K562 (cell line): ENCODE results near the gene ALKBH3. TPM values are rescaled to one million over a fixed set of nuclear protein-coding genes. Genes with fewer than 3 reads are reported as not detected.
A peak's percentile ranks its signal among the peaks of the same experiment; 100 is the strongest.

Experiments used
- ATAC-seq: fragments of 200-7000 bp; cut with Tn5 transposase; 3 replicates; pipeline ENCODE4 v1.9.1; 2020; ENCODE audit warnings: moderate library complexity
- BruUV-seq: library from RNA; stranded (reverse); fragments of 400-500 nt; replicated peaks from 2 replicates; lab custom pipeline; 2021; lab: Mats Ljungman, UMichigan
- CTCF ChIA-PET: fragments of 300-600 bp; formaldehyde crosslinking; extraction: SDS; loops from one replicate; lab custom pipeline; 2021; ENCODE audit warnings: low intra/inter-chr PET ratio; lab: Yijun Ruan, JAX
- POLR2A ChIA-PET: fragments of 300-600, 350-650 bp; sonication (Branson Sonifier 250); formaldehyde crosslinking; extraction: SDS; loops from one replicate; lab custom pipeline; 2021; ENCODE audit warnings: antibody characterized with exemption, inconsistent platforms; lab: Yijun Ruan, JAX
- DNase-seq, 4 experiments: peaks; one replicate each; pipeline versions ENCODE4 v3.0.0 to v3.0.0-alpha.2; 2011 to 2018; ENCODE audit warnings: low spot score in 3 of 4, mixed read lengths in 3 of 4; ENCODE audit errors: extremely low read depth in 1 of 4
- FAIRE-seq: peaks from 2 replicates; lab custom pipeline; 2011; peaks lifted over from hg19 to GRCh38; lab: Jason Lieb, UNC
- H2AFZ ChIP-seq: 2 replicates; pipeline ENCODE4 v1.6.0; 2011; ENCODE audit warnings: low read depth, low read length, control low read depth, inconsistent platforms
- H3K27ac ChIP-seq: fragments of 200-600 bp; 3 replicates; pipeline ENCODE4 v1.8.0; 2011; ENCODE audit warnings: low read depth, mild to moderate bottlenecking, control low read depth, inconsistent platforms, low read length, moderate library complexity, mixed read lengths; ENCODE audit errors: extremely low read depth
- H3K27me3 ChIP-seq, 2 experiments: fragments of 300-600 bp in 1 of 2; 2 replicates in 1 of 2; 3 replicates in 1 of 2; pipeline versions ENCODE4 v1.6.0 to v1.8.0; 2011; ENCODE audit warnings: inconsistent platforms in 2 of 2, low read length in 2 of 2, mild to moderate bottlenecking in 1 of 2, mixed read lengths in 1 of 2, moderate library complexity in 1 of 2; ENCODE audit not compliant: control insufficient read depth in 2 of 2, insufficient read depth in 2 of 2
- H3K36me3 ChIP-seq: fragments of 300-600 bp; 3 replicates; pipeline ENCODE4 v1.8.0; 2011; ENCODE audit warnings: mild to moderate bottlenecking, low read length, inconsistent platforms; ENCODE audit not compliant: control insufficient read depth, insufficient read depth
- H3K4me1 ChIP-seq, 2 experiments: fragments of 200-600 bp in 1 of 2; replicated peaks in 1 of 2; 2 replicates in 1 of 2; 3 replicates in 1 of 2; pipeline versions ENCODE4 v1.5.1 to v1.8.0; 2011; ENCODE audit warnings: inconsistent platforms in 2 of 2, low read length in 2 of 2, mild to moderate bottlenecking in 1 of 2, mixed read lengths in 1 of 2, moderate library complexity in 1 of 2; ENCODE audit not compliant: control insufficient read depth in 2 of 2, insufficient read depth in 2 of 2
- H3K4me2 ChIP-seq: 2 replicates; pipeline ENCODE4 v1.6.1; 2011; ENCODE audit warnings: low read length, control low read depth, inconsistent platforms, mixed read lengths; ENCODE audit not compliant: insufficient read depth
- H3K4me3 ChIP-seq: fragments of 200-600 bp; sonication (generic), shearing (Covaris generic); 2 replicates; pipeline ENCODE4 v1.5.1; 2016; ENCODE audit warnings: control low read depth, inconsistent platforms
- H3K79me2 ChIP-seq: fragments of 200-600 bp; 3 replicates; pipeline ENCODE4 v1.8.0; 2011; ENCODE audit warnings: low read length, inconsistent platforms; ENCODE audit not compliant: control insufficient read depth, insufficient read depth
- H3K9ac ChIP-seq, 2 experiments: 2 replicates each; pipeline versions ENCODE4 v1.6.0 to v1.6.1; 2011; ENCODE audit warnings: low read depth in 2 of 2, low read length in 2 of 2, control low read depth in 1 of 2, inconsistent platforms in 1 of 2, mild to moderate bottlenecking in 1 of 2, mixed read lengths in 1 of 2; ENCODE audit not compliant: insufficient read depth in 1 of 2
- H3K9me1 ChIP-seq: one replicate; pipeline ENCODE4 v1.6.0; 2011; ENCODE audit warnings: inconsistent platforms, mild to moderate bottlenecking, low read length, moderate library complexity; ENCODE audit not compliant: control insufficient read depth, insufficient read depth
- H3K9me3 ChIP-seq: replicated peaks from 2 replicates; pipeline ENCODE4 v1.5.1; 2011; ENCODE audit warnings: low read depth, low read length, inconsistent platforms; ENCODE audit not compliant: control insufficient read depth, insufficient read depth
- H4K20me1 ChIP-seq: replicated peaks from 2 replicates; pipeline ENCODE4 v1.6.1; 2011; ENCODE audit warnings: low read length, inconsistent platforms, mixed read lengths; ENCODE audit not compliant: control insufficient read depth, insufficient read depth
- ARID1B ChIP-seq: fragments of 450-650 bp; IDR thresholded peaks from 2 replicates; pipeline ENCODE4 v1.6.1; 2016; ENCODE audit warnings: antibody characterized with exemption, mild to moderate bottlenecking, inconsistent platforms
- CBX2 ChIP-seq: fragments of 200-600 bp; sonication (generic); IDR thresholded peaks from one replicate; pipeline ENCODE4 v1.6.1; 2012; ENCODE audit warnings: mild to moderate bottlenecking, low read length, inconsistent platforms; ENCODE audit not compliant: insufficient read depth, poor library complexity, severe bottlenecking
- COPS2 ChIP-seq: fragments of 450-650 bp; conservative IDR thresholded peaks from 2 replicates; pipeline ENCODE4 v1.6.1; 2016; ENCODE audit warnings: mild to moderate bottlenecking, moderate library complexity
- ETV6 ChIP-seq, 3 experiments: fragments of 150-350 bp in 1 of 3; sonication (generic) in 1 of 3; formaldehyde crosslinking in 1 of 3; IDR thresholded peaks; 2 replicates each; pipeline versions ENCODE4 v1.6.1 to v1.8.0; 2014 to 2022; ENCODE audit warnings: borderline replicate concordance in 2 of 3, low read depth in 2 of 3, antibody characterized with exemption in 1 of 3, low read length in 1 of 3, mild to moderate bottlenecking in 1 of 3, missing genetic modification reagents in 1 of 3
- HDAC2 ChIP-seq: fragments of 450-650 bp; IDR thresholded peaks from 2 replicates; pipeline ENCODE4 v1.6.1; 2016; ENCODE audit warnings: mild to moderate bottlenecking
- KLF16 ChIP-seq: IDR thresholded peaks from 2 replicates; pipeline ENCODE4 v1.6.1; 2016; ENCODE audit warnings: antibody characterized with exemption
- OTX1 ChIP-seq: fragments of 450-650 bp; formaldehyde crosslinking; IDR thresholded peaks from 2 replicates; pipeline ENCODE4 v1.4.0; 2022; ENCODE audit warnings: mild to moderate bottlenecking
- RFX1 ChIP-seq: fragments of 450-650 bp; IDR thresholded peaks from 2 replicates; pipeline ENCODE4 v1.6.1; 2016; ENCODE audit warnings: mild to moderate bottlenecking, moderate library complexity
- SAFB2 ChIP-seq: fragments of 200-400 bp; formaldehyde crosslinking; IDR thresholded peaks from 2 replicates; pipeline ENCODE4 v1.6.1; 2018; ENCODE audit warnings: borderline replicate concordance, low read length, low read depth, moderate library complexity; ENCODE audit not compliant: severe bottlenecking
- TBL1XR1 ChIP-seq, 2 experiments: IDR thresholded peaks; 2 replicates each; pipeline ENCODE4 v1.6.1; 2012; ENCODE audit warnings: improper control_type of control experiment in 2 of 2, low read length in 2 of 2, mild to moderate bottlenecking in 1 of 2
- ZZZ3 ChIP-seq: fragments of 450-650 bp; IDR thresholded peaks from 2 replicates; pipeline ENCODE4 v1.6.1; 2016; ENCODE audit warnings: antibody characterized with exemption, mild to moderate bottlenecking, moderate library complexity
- WGBS: fragments of 100-300 bp; shearing (Covaris generic); methylation state at CpG from one replicate; pipeline ENCODE4 v1.1.6; 2016; ENCODE audit warnings: low coverage, mixed read lengths; ENCODE audit not compliant: insufficient coverage; ENCODE audit errors: missing lambda C conversion rate; 5-methylcytosine and 5-hydroxymethylcytosine counted together
- in situ Hi-C: fragments of 300-500 bp; cut with MboI; formaldehyde crosslinking; loops from 4 replicates; pipeline ENCODE4 v1.15.0; 2018; ENCODE audit warnings: inconsistent platforms, mixed read lengths
- intact Hi-C: fragments of 100-400 bp; cut with micrococcal nuclease; formaldehyde crosslinking; loops from 2 replicates; pipeline ENCODE4 v1.14.2; 2022
- polyA plus RNA-seq, 8 experiments: library from polyadenylated mRNA; depleted of rRNA in 4 of 8; stranded (reverse) in 5 of 8; unstranded in 3 of 8; fragments of >200 nt; fragmentation: Nextera tagmentation in 2 of 8; fragmentation: Illumina TruSeq in 1 of 8; extraction: Ambion mirVana in 2 of 8; extraction: Trizol in 1 of 8; gene quantifications; 2 replicates each; pipeline versions ENCODE4 v1.2.1 to v1.2.3, GENCODE V29; 2011 to 2014; ENCODE audit warnings: inconsistent platforms in 1 of 8, missing spikeins in 1 of 8
- total RNA-seq, 7 experiments: library from RNA; depleted of rRNA in 6 of 7; stranded (reverse); fragments of >200 nt in 6 of 7; fragmentation: Illumina TruSeq in 2 of 7; extraction: Trizol in 2 of 7; gene quantifications; 2 replicates each; pipeline versions ENCODE4 v1.2.1 to v1.2.3, GENCODE V29; 2011 to 2021; ENCODE audit warnings: low replicate concordance in 1 of 7

Gene ALKBH3
- total and polyA plus RNA-seq, 9 of the 15 experiments (the other 6 are each of a cell fraction or from before 2014, with no cell fraction given), result 16.0 to 49.9 (median 36.5) TPM

- H3K36me3 ChIP-seq, result peaks cover 13% of the 10 kb centered on the region; the same call in 2 of the 3 replicates
- no peak for FAIRE-seq
- in situ Hi-C loops, result no loop called here
Measured at GRCh38 chr11:43905813-43906241, 25.2 kb downstream of the ALKBH3 start.

DNA sequence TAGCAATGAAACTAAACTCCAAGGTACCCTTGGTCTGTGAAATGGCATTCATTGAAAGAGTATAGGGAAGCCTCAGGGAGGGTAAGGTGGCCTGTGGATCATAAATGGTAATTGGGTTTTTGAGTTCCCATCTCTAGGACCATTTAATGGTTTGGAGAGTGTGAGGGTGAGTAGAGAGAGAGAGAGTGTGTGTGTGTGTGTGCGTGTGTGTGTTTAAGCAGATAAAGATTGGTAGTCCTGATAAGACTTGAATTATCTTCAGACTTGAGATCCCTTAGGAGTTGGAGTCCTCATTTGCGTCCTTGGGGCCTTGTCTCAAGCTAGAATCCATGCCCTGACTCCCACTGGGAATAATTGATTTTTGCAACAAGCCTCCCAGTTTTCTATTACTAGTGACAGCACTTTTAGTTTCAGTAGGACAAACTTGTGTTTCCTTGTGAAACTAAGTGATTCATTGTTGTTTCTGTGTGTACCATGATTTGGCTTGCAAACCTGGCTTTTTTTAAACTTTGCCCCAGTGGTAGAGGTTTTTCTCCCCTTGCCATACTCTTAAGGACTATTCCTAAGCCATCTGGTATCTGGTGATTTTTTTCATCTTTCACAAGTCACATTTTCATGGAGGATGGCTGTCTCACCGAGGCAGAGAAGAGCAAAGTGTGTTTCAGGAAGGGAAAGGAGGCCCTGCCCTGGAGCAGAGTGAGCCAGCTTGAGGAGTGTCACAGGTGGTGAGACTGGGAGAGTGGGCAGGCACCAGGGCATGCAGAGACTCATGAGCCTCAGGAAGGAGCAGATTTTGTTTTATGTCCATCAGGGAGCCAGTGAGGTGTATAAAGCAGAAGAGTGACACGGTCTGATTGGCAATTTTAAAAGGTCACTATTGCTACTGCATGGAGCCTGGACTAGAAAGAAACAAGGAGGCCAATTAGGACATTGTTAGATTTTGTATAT is 26.7 kb downstream of the ALKBH3 start:
- H3K9me1 ChIP-seq, result no peaks in the 10 kb centered on the region
- POLR2A ChIA-PET, result no interaction called here
- no peak overlapping the region for H3K9ac ChIP-seq
- FAIRE-seq (peak; percentile 6), ATAC-seq (no peak), DNase-seq (no peak)
- CTCF ChIA-PET, result no interaction called here
- H3K79me2 ChIP-seq, result no peaks in the 10 kb centered on the region
- H3K4me2 ChIP-seq, result no peak overlapping the region
- 26% methylated on average over 3 of the region's 4 CpGs for WGBS
- no peak overlapping the region for H2AFZ ChIP-seq
- in situ Hi-C loops, result no loop called here
- TF ChIP-seq ETV6 (IDR thresholded peaks at IDR 0.05; ENCODE audit: borderline replicate concordance in 1 of 2, low read depth in 2 of 2, low read length in 1 of 2) (no peak), ETV6 (CRISPR knock-in tag; IDR thresholded peaks at IDR 0.05; ENCODE audit: borderline replicate concordance) (no peak), TBL1XR1 (IDR thresholded peaks at IDR 0.05; ENCODE audit: low read length in 2 of 2) (no peak), COPS2 (no peak), KLF16 (no peak), ARID1B (peak; percentile 35; the same call in 1 of the 2 replicates), OTX1 (CRISPR knock-in tag) (0 out of 2 replicates have a peak, but pooled peaks have one; percentile 42), CBX2 (no peak), HDAC2 (no peak), ZZZ3 (no peak)
- no TSS peak for BruUV-seq
- no peaks in the 10 kb centered on the region for H3K9me3 ChIP-seq
- no peak overlapping the region for H3K27ac ChIP-seq
- H3K4me3 ChIP-seq, result no peak overlapping the region
- no peaks in the 10 kb centered on the region; a peak in 1 of 5 replicates for H3K27me3 ChIP-seq
- intact Hi-C loops, result no loop called here
- H3K36me3 ChIP-seq, result peaks cover 13% of the 10 kb centered on the region; the same call in 2 of the 3 replicates
- no peaks in the 10 kb centered on the region for H3K4me1 ChIP-seq
- H4K20me1 ChIP-seq, result no peaks in the 10 kb centered on the region

More at GRCh38 chr11:43905813-43906241, 25.2 kb downstream of the ALKBH3 start:
- no TSS peak for BruUV-seq
- ATAC-seq (no peak), DNase-seq (no peak)
- no peak overlapping the region for H2AFZ ChIP-seq
- no peaks in the 10 kb centered on the region for H3K79me2 ChIP-seq
- no peaks in the 10 kb centered on the region for H4K20me1 ChIP-seq
- ChIA-PET CTCF (no interaction called here), POLR2A (interaction anchor here (1.5 kb wide), 1 partner anchor 37 kb away, joined by 6 read pairs; the partner anchor contains the start of gene C11orf96)
- H3K4me1 ChIP-seq, result no peaks in the 10 kb centered on the region
- H3K4me3 ChIP-seq, result no peak overlapping the region
- H3K27me3 ChIP-seq, result no peaks in the 10 kb centered on the region; a peak in 1 of 5 replicates
- TF ChIP-seq RFX1 (peak; percentile 89), SAFB2 (no peak)
- no peak overlapping the region for H3K9ac ChIP-seq
- intact Hi-C loops, result no loop called here
- no peak overlapping the region for H3K4me2 ChIP-seq
- H3K9me1 ChIP-seq, result no peaks in the 10 kb centered on the region
- no peaks in the 10 kb centered on the region for H3K9me3 ChIP-seq
- WGBS, result 66% methylated on average over 2 of the region's 2 CpGs
- no peak overlapping the region for H3K27ac ChIP-seq
